Lower leg skin (tissue), 4 donors: ENCODE data around the gene MMADHC. TPM values are rescaled to one million over a fixed set of nuclear protein-coding genes. Genes with fewer than 3 reads are reported as not detected.

Experiments
- DNase-seq, 2 donors: peaks; one replicate each; pipeline ENCODE4 v3.0.0-alpha.2; 2019; ENCODE audit warnings: low spot score in 2 of 2
- H3K4me3 ChIP-seq: fragments of 200-600 bp; sonication (generic); 2 replicates; pipeline ENCODE4 v1.5.1; 2017; ENCODE audit warnings: mild to moderate bottlenecking, low read depth; ENCODE audit not compliant: poor library complexity, severe bottlenecking
- CTCF ChIP-seq, 3 donors: fragments of 450-650 bp; IDR thresholded peaks; one replicate each; pipeline ENCODE4 v1.5.1; 2016; ENCODE audit warnings: antibody characterized with exemption in 3 of 3, mild to moderate bottlenecking in 3 of 3, moderate library complexity in 2 of 3
- POLR2A ChIP-seq, 2 donors: fragments of 450-650 bp; IDR thresholded peaks; one replicate each; pipeline ENCODE4 v1.6.1; 2016 to 2017; ENCODE audit warnings: antibody characterized with exemption in 2 of 2, mild to moderate bottlenecking in 1 of 2, moderate library complexity in 1 of 2
- WGBS, 2 donors: methylation state at CpG; one replicate each; pipeline ENCODE4 v1.1.5; 2018; 5-methylcytosine and 5-hydroxymethylcytosine counted together
- intact Hi-C: fragments of 100-400 bp; cut with DNase I; formaldehyde crosslinking; loops from one replicate; pipeline ENCODE4 v1.15.0; 2023; ENCODE audit warnings: low total_unique reads
- total RNA-seq, 4 donors: library from RNA; depleted of rRNA; stranded (reverse); fragments of >200 nt; gene quantifications; one replicate each; pipeline ENCODE4 v1.1.0, GENCODE V29; 2016

Gene MMADHC
- total RNA-seq, 4 donors from 2014 or later, result 66.3 to 118 (median 95.4) TPM

- WGBS, 2 donors, result 55 to 57% methylated on average over 7 of the region's 7 CpGs
- no peak for DNase-seq
- no peak overlapping the region for H3K4me3 ChIP-seq
- intact Hi-C loops, result loop anchor here (10.0 kb wide), 1 partner anchor 888 kb away; the partner anchor contains the start of gene RND3
- TF ChIP-seq CTCF (IDR thresholded peaks at IDR 0.05) (no peak), POLR2A (IDR thresholded peaks at IDR 0.05) (no peak)
Observed at GRCh38 chr2:149597050-149597667, 9.6 kb upstream of the MMADHC start.

DNA sequence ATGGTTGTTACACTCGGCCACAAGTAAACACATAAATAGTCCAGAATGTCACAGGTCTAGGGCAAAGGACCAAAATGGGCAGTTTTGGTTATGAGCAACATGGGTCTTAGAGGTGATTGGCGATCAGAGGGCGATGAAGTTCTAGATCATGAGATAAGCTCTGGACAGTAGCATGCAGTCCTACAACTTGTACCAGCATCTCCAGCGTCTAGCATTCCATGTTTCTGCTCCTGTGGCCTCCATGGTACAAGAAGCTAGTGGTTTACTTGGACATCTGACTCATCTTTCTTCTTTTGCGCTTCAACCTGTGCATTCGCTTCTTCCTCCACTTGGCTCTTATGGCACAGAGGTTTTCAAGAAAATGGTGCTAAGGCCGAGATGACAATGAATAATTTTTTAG is 8.9 kb upstream of the MMADHC start:
- 93 to 94% methylated on average over 7 of the region's 7 CpGs for WGBS, 2 donors
- TF ChIP-seq CTCF (IDR thresholded peaks at IDR 0.05), result no peak
- no peak for TF ChIP-seq POLR2A (IDR thresholded peaks at IDR 0.05)
- H3K4me3 ChIP-seq, result no peak overlapping the region
- no peak for DNase-seq
- intact Hi-C loops, result loop anchor here (10.0 kb wide), 1 partner anchor 888 kb away; the partner anchor contains the start of gene RND3

GRCh38 chr2:149595056-149595963 is 7.7 kb upstream of the MMADHC start:
- intact Hi-C loops, result loop anchor here (10.0 kb wide), 1 partner anchor 889 kb away; the partner anchor contains the start of gene RND3
- no peak overlapping the region for H3K4me3 ChIP-seq
- DNase-seq, result no peak
- TF ChIP-seq POLR2A (IDR thresholded peaks at IDR 0.05) (no peak), CTCF (IDR thresholded peaks at IDR 0.05) (no peak)
- 44 to 60% methylated on average over 1 of the region's 1 CpG for WGBS, 2 donors

GRCh38 chr2:149594411-149594810 is 6.8 kb upstream of the MMADHC start:
- intact Hi-C loops, result loop anchor here (10.0 kb wide), 1 partner anchor 890 kb away; the partner anchor contains the start of gene RND3
- no peak overlapping the region for H3K4me3 ChIP-seq
- DNase-seq, result no peak
- no peak for TF ChIP-seq CTCF (IDR thresholded peaks at IDR 0.05)
- no peak for TF ChIP-seq POLR2A (IDR thresholded peaks at IDR 0.05)
- 82 to 89% methylated on average over 2 of the region's 2 CpGs for WGBS, 2 donors

GRCh38 chr2:149587950-149588487 is 444 bp upstream of the MMADHC start:
- TF ChIP-seq CTCF (IDR thresholded peaks at IDR 0.05) (no peak), POLR2A (IDR thresholded peaks at IDR 0.05) (no peak)
- H3K4me3 ChIP-seq, result peak overlapping the region; percentile 97
- DNase-seq, result no peak
- intact Hi-C loops, result no loop called here
- 51 to 59% methylated on average over 10 of the region's 10 CpGs for WGBS, 2 donors
